GM12865 (cell line): ENCODE results near the gene PHF21B.

Experiments used
- DNase-seq: peaks from one replicate; pipeline ENCODE4 v3.0.0; 2010; ENCODE audit warnings: low read depth
- H3K4me3 ChIP-seq: 2 replicates; pipeline ENCODE4 v1.5.1; 2011; ENCODE audit warnings: mild to moderate bottlenecking, low read depth, low read length, control low read depth
- TF ChIP-seq, protein P1 (sequence below): IDR thresholded peaks from 2 replicates; pipeline ENCODE4 v1.5.1; 2011; ENCODE audit warnings: low read length, control low read depth, low read depth, inconsistent platforms; ENCODE audit not compliant: insufficient read depth; ENCODE audit errors: missing control alignments

PHF21B gene

GRCh38 chr22:44947846-44948245 is 62.0 kb downstream of the PHF21B start:
- no peak for DNase-seq
- H3K4me3 ChIP-seq = no peak overlapping the region
- TF ChIP-seq, protein P1, sequence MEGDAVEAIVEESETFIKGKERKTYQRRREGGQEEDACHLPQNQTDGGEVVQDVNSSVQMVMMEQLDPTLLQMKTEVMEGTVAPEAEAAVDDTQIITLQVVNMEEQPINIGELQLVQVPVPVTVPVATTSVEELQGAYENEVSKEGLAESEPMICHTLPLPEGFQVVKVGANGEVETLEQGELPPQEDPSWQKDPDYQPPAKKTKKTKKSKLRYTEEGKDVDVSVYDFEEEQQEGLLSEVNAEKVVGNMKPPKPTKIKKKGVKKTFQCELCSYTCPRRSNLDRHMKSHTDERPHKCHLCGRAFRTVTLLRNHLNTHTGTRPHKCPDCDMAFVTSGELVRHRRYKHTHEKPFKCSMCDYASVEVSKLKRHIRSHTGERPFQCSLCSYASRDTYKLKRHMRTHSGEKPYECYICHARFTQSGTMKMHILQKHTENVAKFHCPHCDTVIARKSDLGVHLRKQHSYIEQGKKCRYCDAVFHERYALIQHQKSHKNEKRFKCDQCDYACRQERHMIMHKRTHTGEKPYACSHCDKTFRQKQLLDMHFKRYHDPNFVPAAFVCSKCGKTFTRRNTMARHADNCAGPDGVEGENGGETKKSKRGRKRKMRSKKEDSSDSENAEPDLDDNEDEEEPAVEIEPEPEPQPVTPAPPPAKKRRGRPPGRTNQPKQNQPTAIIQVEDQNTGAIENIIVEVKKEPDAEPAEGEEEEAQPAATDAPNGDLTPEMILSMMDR = no peak

- H3K4me3 ChIP-seq = no peak overlapping the region
- TF ChIP-seq, protein P1 = no peak
- DNase-seq = no peak
These were observed 62.8 kb downstream of the PHF21B start for GRCh38 chr22:44947049-44947448.

DNA sequence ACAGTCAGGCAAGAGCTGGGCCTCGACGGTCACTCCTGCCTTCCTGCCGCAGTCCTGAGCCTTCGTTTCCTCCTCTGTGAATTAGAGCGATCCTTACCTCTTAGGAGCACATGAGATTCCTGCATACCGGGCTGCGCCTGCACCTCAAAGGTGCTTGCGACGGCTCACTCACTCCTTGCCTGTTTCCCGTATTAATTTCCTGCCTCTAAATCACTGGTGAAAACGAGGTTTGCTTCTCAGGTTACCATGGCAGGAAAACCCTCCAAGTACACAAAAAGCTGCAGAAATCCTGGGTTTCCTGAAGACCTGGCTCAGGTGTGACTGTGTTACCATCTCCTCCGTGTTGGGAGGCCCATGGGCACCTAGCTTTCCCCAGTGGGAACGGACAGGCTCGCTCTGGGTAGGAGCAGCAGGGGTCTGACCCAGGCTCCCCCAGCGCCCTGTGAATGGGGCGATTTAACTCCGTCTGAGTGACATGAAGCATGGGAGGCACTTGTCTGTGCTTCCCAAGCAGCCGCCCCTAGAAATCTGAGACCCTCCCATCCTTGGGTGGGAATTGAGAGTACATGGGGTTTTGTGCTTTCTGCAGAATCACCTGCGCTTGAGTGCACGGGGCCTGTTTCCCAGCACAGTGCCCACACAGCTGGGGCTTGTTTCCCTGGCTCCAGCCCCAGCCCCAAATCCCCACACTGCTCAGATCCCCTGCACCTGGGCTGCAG is 64.8 kb downstream of the PHF21B start:
- no peak for DNase-seq
- TF ChIP-seq, protein P1 = no peak
- no peak overlapping the region for H3K4me3 ChIP-seq

GRCh38 chr22:44943701-44944324 is 66.0 kb downstream of the PHF21B start:
- TF ChIP-seq, protein P1 = no peak
- no peak overlapping the region for H3K4me3 ChIP-seq
- no peak for DNase-seq

DNA sequence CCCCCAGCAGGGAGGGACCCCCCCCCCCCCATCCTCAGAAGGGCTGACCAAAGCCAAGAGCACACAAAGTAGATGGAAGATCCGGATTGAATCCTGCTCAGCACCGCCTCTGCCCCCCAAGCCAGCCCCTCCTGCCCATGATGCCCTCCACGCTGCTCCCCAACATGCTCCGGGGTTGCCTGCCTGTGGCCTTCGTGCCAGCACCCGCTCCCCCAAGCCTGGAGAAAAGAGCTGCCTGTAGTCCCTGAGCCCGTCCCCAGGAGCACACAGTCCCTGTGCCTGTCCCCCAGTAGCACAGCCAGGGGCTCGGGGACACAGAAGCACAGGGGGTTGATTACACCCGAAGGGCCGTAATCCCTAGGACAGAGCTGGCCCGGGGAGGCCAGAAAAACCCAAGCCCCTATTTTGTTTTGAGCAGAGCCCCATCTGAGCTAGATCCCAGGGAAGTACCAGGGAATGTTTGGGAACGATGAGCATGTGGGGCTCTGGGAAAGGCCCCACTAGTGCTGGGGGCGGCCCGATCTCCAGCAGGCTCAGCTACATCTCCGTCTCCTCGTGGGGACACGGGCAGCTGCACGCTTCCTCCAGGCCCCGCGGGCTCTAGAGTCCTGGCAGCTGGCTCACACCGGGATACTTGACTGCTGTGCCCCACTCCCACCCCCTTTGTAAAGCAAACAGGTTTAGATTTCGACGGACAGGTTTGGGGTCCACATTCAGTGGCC is 66.7 kb downstream of the PHF21B start:
- H3K4me3 ChIP-seq = no peak overlapping the region
- DNase-seq = no peak
- TF ChIP-seq, protein P1 = no peak

GRCh38 chr22:44942056-44942455 is 67.7 kb downstream of the PHF21B start:
- TF ChIP-seq, protein P1 = no peak

More at GRCh38 chr22:44942056-44942455, 67.7 kb downstream of the PHF21B start:
- no peak overlapping the region for H3K4me3 ChIP-seq
- no peak for DNase-seq
